COR-L47 (cell line): Measurements from ENCODE around the gene JUND.

Experiments
- DNase-seq: peaks from one replicate; lab custom pipeline; 2025; lab: John Stamatoyannopoulos, UW

Gene JUND

DNA sequence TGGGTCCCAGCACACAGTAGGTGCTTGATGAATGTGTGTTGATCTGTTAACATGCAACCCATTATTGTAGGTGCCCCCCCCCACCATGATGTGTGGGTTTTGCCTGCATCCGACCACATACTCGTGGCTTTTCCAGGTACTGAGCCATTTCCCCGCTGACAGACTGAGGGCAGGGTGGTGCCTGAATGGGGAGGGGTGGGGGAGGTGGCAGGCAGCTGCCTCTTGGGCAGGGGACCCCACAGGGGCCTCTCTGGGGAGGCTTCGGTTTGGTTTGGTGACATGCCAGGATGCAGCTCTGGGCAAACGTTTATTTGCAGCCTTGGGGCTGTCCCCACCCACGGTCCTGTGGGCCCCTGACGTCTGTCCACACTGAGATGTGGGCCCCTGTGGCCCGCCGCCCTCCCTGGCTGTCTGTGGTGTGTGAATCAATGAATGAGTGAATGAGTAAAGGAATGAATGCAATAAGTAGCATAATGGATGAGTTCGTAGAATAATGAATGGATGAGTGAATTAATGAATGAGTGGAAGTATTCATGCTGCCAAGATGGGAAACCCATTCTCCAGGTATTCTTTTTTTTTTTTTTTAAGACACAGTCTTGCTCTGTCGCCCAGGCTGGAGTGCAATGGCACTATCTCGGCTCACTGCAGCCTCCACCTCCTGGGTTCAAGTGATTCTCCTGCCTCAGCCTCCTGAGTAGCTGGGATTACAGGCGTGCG lies 9.0 kb upstream of the JUND start:
- DNase-seq, result no peak

- DNase-seq, result no peak
Measured at GRCh38 chr19:18289471-18290301, 8.3 kb upstream of the JUND start.

DNA sequence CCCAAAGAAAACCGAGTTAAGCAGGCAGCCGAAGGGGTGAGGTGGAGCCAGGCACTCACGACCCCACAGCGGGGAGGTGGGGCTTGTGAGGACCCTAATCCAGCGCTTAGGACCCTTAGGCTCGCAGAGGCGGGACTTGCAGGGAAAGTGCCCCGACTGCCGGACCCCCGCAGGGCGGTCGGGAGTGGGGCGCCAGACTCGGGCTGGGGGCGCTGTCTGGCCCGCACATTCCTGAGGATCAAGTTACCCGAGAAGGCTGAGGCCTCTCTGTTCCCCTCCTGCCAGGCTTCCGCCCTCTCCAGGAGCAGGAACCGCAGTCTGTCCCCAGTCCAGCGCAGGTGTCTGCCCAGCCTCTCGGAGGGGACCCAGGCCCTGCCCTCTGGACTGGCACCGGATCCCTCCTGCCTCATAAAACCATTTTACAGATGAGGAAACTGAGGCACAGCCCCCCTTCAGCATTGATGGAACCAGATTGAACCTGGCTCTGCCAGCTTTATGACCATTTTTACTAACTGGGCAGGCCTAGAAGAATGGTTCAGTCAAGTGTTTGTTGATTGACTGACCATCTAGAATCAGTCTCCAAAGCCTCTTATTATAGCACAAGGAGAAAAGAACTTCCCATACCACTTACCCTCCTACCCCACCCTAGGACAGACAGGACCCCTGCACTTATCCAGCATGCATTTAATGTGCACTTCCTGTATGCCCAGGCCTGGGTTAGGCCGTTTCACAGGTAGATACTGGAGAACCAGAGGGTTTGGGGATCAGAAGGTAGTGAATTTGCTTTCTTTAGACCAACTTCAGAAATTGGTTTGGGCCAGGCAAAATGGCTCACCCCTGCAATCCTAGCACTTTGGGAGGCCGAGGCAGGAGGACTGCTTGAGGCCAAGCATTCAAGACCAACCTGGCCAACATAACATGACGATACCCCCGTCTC lies 6.7 kb upstream of the JUND start:
- DNase-seq, result no peak

DNA sequence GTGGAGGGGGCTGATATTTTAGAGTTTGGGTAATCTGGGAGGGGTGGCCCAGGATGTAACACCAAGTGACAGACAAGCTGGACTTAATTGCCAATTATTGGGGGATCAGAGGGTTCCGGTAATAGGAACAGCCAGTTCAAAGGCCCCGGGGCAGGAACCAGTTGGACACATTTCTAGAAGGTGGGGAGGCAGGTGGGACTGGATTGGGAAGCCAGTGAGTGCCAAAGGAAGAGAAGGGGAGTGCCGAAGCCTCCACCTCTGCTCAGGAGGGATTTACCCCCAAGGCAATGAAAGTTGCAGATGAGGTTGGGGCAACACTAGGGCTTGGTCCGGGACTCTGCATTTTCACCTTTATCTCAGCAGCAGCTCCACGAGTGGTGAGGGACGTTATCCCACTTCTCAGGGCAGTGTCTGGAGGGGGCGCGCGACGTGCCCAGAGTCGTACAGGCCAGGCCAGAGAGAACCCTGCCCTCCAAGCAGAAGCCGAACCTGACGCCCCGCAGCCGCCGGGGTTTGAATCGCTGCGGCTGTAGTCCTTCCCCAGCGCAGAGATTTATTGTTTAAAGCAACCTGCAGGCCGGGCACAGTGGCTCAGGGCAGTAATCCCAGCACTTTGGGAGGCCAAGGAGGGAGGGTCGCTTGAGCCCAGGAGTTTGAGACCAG lies 5.7 kb upstream of the JUND start:
- no peak for DNase-seq

DNA sequence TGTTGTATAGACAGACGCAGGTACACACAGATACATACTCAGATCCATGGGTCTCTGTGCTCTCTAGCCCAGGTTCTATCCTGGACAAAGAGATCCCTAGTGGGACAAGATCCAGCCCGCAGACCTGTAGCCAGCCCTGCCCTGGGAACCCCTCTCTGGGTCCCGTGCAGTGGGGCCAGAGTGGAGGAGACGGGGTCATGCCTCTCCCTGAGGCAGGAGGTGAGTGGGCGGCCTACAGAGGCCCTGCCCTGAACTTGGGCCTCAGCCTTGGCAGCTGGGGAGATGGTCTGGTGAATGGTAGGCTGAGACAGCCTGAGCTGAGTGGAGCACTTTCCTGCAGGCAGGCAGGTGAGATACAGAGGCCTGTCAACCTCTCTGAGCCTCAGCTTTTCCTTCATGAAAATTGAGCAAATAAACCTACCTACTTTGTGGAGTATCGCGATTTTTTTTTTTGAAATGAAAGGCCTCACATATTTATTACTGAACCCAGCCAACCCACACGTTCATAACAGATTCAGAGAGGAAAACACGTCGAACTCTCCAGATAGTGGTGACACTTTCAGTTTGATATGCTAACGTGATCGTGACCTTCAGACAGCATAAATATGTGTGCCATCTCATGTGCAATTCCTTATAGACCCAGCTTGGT lies 3.4 kb upstream of the JUND start:
- no peak for DNase-seq

GRCh38 chr19:18283338-18283737 lies 1.9 kb upstream of the JUND start:
- no peak for DNase-seq

DNA sequence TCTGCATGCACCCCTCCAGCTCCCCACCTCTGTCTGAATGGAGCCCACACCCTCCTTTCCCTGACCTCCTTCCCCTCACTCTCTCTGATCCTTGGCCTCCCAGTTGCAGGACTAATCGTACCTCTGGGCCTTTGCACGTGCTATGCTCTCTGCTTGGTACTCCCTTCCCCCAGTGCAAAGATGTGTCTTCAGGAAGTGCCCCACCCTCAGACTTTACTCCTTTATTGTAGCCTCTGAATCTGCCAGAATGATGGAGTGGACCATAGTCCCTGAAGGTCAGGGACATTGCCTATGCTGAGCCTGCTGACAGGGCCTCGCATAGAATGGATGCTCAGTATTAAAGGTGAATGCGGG lies 1.3 kb upstream of the JUND start:
- no peak for DNase-seq

GRCh38 chr19:18282021-18282787 lies 782 bp upstream of the JUND start:
- peak; percentile 96 for DNase-seq

- DNase-seq, result peak; percentile 82
Measured at GRCh38 chr19:18280247-18281081, 958 bp downstream of the JUND start.

- DNase-seq, result peak; percentile 94
Measured at GRCh38 chr19:18279516-18280246, 1.7 kb downstream of the JUND start.

- DNase-seq, result no peak
Measured at GRCh38 chr19:18279266-18279515, 2.2 kb downstream of the JUND start.

DNA sequence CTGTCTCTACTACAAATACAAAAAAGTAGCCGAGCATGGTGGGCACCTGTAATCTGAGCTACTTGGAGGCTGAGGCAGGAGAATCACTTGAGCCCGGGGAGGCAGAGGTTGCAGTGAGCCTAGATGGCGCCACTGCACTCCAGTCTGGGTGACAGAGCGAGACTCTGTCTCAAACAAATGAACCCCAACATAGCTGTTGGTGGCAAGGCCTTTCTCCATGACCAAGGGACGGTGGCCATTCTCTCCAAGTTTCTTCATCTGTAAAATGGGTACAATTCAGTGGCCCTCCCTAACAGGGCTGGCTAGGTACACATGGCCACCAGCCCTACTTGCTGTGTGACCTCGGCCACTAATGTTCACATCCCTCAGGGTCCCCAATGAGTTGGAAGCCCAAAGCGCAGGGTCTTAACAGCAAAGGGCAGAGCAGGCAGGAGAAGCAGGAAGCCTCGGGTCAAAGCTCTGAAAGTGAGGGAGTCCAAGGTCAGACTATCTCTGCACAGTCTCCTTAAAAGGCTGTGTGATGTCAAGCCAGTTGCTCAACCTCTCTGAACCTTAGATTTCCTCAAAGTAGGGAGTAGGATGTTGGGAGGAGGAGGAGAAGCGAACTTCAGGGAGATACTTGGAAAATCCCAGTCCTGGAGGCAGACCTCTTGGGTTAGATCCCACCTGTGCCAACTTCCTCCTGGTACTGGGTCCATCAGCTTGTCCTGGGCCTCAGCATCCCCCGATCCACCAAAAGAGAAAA lies 2.7 kb downstream of the JUND start:
- DNase-seq, result no peak

GRCh38 chr19:18274781-18275356 lies 6.6 kb downstream of the JUND start:
- DNase-seq, result no peak

- DNase-seq, result no peak
Measured at GRCh38 chr19:18274219-18274780, 7.1 kb downstream of the JUND start, which contains the start of gene IQCN. TSS of gene IQCN (minus strand) at chr19:18274452. CDS start at chr19:18269478, 4,974 bp downstream.

DNA sequence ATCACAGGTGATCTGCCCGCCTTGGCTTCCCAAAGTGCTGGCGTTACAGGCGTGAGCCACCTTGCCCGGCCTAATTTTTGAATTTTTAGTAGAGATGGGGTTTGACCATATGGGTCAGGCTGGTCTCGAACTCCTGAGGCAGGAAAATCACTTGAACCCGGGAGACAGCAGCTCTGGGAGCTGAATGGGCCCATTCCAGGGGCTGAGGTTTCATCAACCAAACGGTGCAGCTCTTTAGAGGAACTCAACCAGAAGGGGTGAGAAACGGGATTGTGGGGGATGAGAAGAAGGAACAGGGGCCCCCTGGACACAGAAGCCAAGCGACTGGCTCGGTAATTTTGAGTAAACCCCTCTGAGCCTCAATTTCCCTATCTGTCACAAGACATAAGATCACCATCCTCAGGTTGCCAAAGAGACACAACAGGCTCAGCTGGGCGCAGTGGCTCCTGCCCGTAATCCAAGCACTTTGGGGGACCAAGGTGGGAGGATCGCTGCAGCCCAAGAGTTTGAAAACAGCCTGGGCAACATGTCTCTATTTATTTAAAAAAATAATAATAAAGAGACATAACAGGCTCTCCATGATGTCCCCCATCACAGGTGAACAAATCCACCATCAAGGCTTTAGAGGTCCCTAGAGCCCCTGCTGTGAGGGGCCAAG lies 7.7 kb downstream of the JUND start:
- DNase-seq, result no peak

- DNase-seq, result no peak
Measured at GRCh38 chr19:18271433-18271841, 10.0 kb downstream of the JUND start.

- DNase-seq, result no peak
Measured at GRCh38 chr19:18270326-18270725, 11.1 kb downstream of the JUND start.
